ENCODE data around the gene CLECL1. TPM values are rescaled to one million over a fixed set of nuclear protein-coding genes. Genes with fewer than 3 reads are reported as not detected.

CLECL1 gene
- total and polyA plus RNA-seq, 4 donors: 0.17 to 0.42 (median 0.35) TPM

DNA sequence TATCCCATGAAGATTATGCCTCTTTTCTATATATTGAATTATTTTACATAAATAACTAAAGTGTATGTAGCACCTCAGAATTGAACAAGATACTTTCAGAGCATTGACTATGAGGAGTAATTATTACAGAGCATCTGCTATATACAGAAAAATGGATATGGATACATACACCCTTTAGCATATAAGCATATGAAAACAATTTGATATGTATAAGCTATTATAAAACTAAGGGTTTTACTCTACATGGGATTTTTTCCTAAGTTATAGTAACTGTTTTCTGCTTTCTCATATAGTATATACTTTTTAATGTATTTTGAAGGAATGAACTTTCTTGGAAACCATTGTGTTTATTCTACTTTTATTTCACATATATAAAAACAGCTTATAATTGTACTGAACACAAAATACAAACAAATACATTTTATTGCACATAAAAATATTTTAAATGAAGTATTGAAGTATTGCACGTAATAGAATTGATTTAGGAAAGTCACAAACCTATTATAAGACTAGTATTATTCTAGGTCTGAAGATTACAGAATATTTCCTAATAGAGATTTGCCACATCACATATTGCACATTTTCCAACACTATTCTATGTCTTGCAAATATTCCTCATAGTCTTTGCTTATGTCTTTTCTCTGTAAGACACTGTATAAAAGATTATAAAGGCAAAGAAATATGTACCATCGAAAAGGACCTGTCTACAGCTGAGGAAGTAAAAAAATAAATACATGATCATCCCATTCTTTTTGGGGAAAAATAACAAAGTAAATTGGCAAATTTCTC, 19.4 kb upstream of the CLECL1 start:
- H3K27ac ChIP-seq (ENCODE audit: low read depth in 1 of 2, low read length in 2 of 2): no peak overlapping the region
- H3K4me1 ChIP-seq (ENCODE audit: control insufficient read depth in 4 of 4, insufficient read depth in 4 of 4, low read length in 3 of 4): peaks cover 0 to 9% (median 3%) of the 10 kb centered on the region in 4 donors
- H3K36me3 ChIP-seq (ENCODE audit: control insufficient read depth in 4 of 4, insufficient read depth in 3 of 4, low read depth in 1 of 4, low read length in 3 of 4): peaks cover 0 to 1% (median 0%) of the 10 kb centered on the region in 4 donors
- no peaks in the 10 kb centered on the region for H3K27me3 ChIP-seq (ENCODE audit: control insufficient read depth in 4 of 4, insufficient read depth in 4 of 4, low read length in 3 of 4)
- no peak overlapping the region for H3K9ac ChIP-seq (ENCODE audit: low read depth in 1 of 2, low read length in 2 of 2)
- no peak for DNase-seq (ENCODE audit: low spot score)
- 86% methylated on average over 2 of the region's 2 CpGs for WGBS
- no peaks in the 10 kb centered on the region for H3K9me3 ChIP-seq (ENCODE audit: control insufficient read depth in 4 of 4, low read length in 3 of 4)
- TF ChIP-seq, protein P1, sequence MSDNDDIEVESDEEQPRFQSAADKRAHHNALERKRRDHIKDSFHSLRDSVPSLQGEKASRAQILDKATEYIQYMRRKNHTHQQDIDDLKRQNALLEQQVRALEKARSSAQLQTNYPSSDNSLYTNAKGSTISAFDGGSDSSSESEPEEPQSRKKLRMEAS (IDR thresholded peaks at IDR 0.05): no peak
- TF ChIP-seq GABPA (IDR thresholded peaks at IDR 0.05 in 1 of 2, conservative IDR thresholded peaks at IDR 0.05 in 1 of 2) (no peak), HNF4G (IDR thresholded peaks at IDR 0.05) (no peak), JUND (IDR thresholded peaks at IDR 0.05) (no peak), RXRA (IDR thresholded peaks at IDR 0.05) (no peak), HNF4A (conservative IDR thresholded peaks at IDR 0.05) (no peak), FOXA1 (IDR thresholded peaks at IDR 0.05) (no peak), SP1 (IDR thresholded peaks at IDR 0.05) (no peak)
- TF ChIP-seq, protein P2, sequence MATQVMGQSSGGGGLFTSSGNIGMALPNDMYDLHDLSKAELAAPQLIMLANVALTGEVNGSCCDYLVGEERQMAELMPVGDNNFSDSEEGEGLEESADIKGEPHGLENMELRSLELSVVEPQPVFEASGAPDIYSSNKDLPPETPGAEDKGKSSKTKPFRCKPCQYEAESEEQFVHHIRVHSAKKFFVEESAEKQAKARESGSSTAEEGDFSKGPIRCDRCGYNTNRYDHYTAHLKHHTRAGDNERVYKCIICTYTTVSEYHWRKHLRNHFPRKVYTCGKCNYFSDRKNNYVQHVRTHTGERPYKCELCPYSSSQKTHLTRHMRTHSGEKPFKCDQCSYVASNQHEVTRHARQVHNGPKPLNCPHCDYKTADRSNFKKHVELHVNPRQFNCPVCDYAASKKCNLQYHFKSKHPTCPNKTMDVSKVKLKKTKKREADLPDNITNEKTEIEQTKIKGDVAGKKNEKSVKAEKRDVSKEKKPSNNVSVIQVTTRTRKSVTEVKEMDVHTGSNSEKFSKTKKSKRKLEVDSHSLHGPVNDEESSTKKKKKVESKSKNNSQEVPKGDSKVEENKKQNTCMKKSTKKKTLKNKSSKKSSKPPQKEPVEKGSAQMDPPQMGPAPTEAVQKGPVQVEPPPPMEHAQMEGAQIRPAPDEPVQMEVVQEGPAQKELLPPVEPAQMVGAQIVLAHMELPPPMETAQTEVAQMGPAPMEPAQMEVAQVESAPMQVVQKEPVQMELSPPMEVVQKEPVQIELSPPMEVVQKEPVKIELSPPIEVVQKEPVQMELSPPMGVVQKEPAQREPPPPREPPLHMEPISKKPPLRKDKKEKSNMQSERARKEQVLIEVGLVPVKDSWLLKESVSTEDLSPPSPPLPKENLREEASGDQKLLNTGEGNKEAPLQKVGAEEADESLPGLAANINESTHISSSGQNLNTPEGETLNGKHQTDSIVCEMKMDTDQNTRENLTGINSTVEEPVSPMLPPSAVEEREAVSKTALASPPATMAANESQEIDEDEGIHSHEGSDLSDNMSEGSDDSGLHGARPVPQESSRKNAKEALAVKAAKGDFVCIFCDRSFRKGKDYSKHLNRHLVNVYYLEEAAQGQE (IDR thresholded peaks at IDR 0.05): no peak
- TF ChIP-seq, protein P3, sequence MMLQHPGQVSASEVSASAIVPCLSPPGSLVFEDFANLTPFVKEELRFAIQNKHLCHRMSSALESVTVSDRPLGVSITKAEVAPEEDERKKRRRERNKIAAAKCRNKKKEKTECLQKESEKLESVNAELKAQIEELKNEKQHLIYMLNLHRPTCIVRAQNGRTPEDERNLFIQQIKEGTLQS (IDR thresholded peaks at IDR 0.05): no peak
- no peak overlapping the region for H3K4me3 ChIP-seq (ENCODE audit: low read depth in 1 of 3, low read length in 3 of 3)

DNA sequence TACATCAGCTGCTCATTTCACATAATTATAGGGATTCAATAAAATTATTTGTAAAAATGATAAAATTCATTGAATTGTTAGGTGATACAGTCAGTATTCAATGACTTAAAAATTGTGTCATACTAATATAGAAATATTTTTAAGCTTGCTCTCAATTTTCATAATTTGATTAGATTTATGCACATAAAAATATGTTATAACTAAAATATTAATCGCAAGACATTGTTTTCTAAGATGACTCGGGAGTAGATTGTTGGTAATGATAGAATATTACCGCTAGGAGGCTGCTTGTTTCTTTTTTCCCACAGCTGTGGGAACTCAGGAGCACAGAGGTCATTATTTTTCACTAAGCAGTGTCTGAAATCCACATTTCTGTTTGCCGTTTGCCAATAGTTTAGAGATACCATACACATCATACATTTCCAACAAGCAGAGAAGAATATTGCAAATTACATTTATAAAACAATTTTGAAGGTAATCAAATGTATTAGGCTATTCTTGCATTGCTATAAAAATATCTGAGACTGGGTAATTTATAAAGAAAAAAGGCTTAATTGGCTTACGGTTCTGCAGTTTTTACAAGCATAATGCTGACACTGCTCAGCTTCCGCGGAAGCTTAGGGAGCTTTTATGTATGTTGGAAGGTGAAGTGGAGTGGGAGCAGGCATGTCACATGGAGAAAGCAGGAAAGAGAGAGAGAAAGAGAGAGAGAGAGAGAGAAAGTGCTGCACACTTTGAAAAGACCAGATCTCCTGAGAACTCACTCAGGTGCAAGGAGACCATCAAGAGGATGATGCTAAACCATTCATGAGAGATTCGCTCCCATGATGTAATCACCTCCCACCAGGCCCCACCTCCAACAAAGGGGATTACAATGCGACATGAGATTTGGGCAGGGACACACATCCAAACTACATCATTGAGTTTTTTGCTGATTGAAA, 18.6 kb upstream of the CLECL1 start:
- H3K4me3 ChIP-seq (ENCODE audit: low read depth in 1 of 3, low read length in 3 of 3): no peak overlapping the region
- DNase-seq (ENCODE audit: low spot score): no peak
- no peaks in the 10 kb centered on the region for H3K27me3 ChIP-seq (ENCODE audit: control insufficient read depth in 4 of 4, insufficient read depth in 4 of 4, low read length in 3 of 4)
- peaks cover 0 to 1% (median 0%) of the 10 kb centered on the region in 4 donors for H3K36me3 ChIP-seq (ENCODE audit: control insufficient read depth in 4 of 4, insufficient read depth in 3 of 4, low read depth in 1 of 4, low read length in 3 of 4)
- no peak overlapping the region for H3K27ac ChIP-seq (ENCODE audit: low read depth in 1 of 2, low read length in 2 of 2)
- no peaks in the 10 kb centered on the region for H3K9me3 ChIP-seq (ENCODE audit: control insufficient read depth in 4 of 4, low read length in 3 of 4)
- peaks cover 0 to 9% (median 3%) of the 10 kb centered on the region in 4 donors for H3K4me1 ChIP-seq (ENCODE audit: control insufficient read depth in 4 of 4, insufficient read depth in 4 of 4, low read length in 3 of 4)
- H3K9ac ChIP-seq (ENCODE audit: low read depth in 1 of 2, low read length in 2 of 2): no peak overlapping the region
- TF ChIP-seq, protein P4, sequence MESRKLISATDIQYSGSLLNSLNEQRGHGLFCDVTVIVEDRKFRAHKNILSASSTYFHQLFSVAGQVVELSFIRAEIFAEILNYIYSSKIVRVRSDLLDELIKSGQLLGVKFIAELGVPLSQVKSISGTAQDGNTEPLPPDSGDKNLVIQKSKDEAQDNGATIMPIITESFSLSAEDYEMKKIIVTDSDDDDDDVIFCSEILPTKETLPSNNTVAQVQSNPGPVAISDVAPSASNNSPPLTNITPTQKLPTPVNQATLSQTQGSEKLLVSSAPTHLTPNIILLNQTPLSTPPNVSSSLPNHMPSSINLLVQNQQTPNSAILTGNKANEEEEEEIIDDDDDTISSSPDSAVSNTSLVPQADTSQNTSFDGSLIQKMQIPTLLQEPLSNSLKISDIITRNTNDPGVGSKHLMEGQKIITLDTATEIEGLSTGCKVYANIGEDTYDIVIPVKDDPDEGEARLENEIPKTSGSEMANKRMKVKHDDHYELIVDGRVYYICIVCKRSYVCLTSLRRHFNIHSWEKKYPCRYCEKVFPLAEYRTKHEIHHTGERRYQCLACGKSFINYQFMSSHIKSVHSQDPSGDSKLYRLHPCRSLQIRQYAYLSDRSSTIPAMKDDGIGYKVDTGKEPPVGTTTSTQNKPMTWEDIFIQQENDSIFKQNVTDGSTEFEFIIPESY (IDR thresholded peaks at IDR 0.05): no peak
- no peak for TF ChIP-seq SP1 (IDR thresholded peaks at IDR 0.05)
- TF ChIP-seq, protein P5, sequence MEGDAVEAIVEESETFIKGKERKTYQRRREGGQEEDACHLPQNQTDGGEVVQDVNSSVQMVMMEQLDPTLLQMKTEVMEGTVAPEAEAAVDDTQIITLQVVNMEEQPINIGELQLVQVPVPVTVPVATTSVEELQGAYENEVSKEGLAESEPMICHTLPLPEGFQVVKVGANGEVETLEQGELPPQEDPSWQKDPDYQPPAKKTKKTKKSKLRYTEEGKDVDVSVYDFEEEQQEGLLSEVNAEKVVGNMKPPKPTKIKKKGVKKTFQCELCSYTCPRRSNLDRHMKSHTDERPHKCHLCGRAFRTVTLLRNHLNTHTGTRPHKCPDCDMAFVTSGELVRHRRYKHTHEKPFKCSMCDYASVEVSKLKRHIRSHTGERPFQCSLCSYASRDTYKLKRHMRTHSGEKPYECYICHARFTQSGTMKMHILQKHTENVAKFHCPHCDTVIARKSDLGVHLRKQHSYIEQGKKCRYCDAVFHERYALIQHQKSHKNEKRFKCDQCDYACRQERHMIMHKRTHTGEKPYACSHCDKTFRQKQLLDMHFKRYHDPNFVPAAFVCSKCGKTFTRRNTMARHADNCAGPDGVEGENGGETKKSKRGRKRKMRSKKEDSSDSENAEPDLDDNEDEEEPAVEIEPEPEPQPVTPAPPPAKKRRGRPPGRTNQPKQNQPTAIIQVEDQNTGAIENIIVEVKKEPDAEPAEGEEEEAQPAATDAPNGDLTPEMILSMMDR (IDR thresholded peaks at IDR 0.05; ENCODE audit: low read depth, low read length, missing input control): peak; percentile 46
- TF ChIP-seq RAD21 (IDR thresholded peaks at IDR 0.05): peak in 1 of 2 donors; percentile 64
- peak in 1 of 2 donors; percentile 15 for TF ChIP-seq HNF4A (conservative IDR thresholded peaks at IDR 0.05)
- 40% methylated on average over 9 of the region's 9 CpGs for WGBS

Measured in liver (tissue), 9 donors.